ENCODE measurements around the gene NDUFB7.
"Not testable (repeated sequence)": the region's sequence is repeated elsewhere in the genome, so short reads cannot be mapped to it uniquely, and the experiment has no call there.

Gene NDUFB7

DNA sequence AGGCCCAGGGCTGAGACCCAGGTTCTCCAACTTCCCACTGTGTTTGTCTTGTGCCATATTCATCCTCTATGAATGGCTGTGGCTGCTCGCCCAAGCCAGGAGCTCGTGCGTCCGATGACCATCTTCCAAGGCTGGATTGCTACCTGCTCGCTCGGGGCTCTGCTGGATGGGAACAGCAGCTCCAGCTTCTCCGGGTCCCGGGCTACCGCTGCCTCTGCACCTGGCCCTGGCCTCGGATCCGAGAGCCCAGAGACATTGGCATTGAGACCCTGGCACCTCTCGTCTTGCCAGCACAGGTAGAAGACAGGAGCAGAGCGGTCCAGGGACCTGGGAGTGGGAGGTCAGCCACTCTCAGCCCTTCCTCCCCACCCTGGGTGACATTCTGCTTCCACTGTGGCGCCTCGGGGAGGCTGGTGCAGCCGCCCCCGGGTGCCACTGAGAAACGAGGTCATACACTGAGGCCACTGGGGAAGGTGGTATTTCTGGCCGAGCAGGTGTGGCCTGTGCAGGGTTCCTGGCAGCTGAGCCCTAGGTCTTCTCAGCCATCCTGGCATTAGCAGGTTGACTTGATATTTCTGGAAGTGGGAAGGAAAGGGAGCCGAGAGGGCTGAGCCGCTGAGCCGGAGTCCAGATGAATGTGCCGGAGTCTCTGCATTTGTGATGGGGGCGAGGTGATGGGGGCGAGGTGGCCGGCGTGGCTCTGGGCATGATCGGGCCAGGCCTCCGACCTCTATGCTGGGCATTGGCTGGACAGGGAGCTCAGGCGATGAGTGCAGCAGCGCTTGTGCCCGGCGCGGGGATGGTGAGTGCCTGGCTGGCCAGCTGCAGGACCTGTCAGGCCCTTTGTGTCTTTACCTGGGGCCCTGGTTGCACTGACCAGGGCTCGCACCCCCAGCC, 18.6 kb downstream of the NDUFB7 start:
- DNase-seq (ENCODE audit: low spot score): peak; percentile 15
- in situ Hi-C loops (cut with MboI; ENCODE audit: low sequenced_read_pairs, unreplicated experiment): loop anchor here (25.0 kb wide), 2 partner anchors 334 to 559 kb away; partner anchors contain the start of genes OR7A17 and SYDE1
- TF ChIP-seq CTCF (IDR thresholded peaks at IDR 0.05; ENCODE audit: borderline replicate concordance, control extremely low read depth, extremely low read depth, insufficient read depth, missing control alignments): no peak

- not testable (repeated sequence) for DNase-seq (ENCODE audit: low spot score)
- in situ Hi-C loops (cut with MboI; ENCODE audit: low sequenced_read_pairs, unreplicated experiment): loop anchor here (25.0 kb wide), 2 partner anchors 335 to 560 kb away; partner anchors contain the start of genes OR7A17 and SYDE1
Measured at GRCh38 chr19:14552006-14552360, 19.9 kb downstream of the NDUFB7 start.

GRCh38 chr19:14551134-14552005, 20.5 kb downstream of the NDUFB7 start:
- peak; percentile 4 for TF ChIP-seq CTCF (IDR thresholded peaks at IDR 0.05; ENCODE audit: borderline replicate concordance, control extremely low read depth, extremely low read depth, insufficient read depth, missing control alignments)
- in situ Hi-C loops (cut with MboI; ENCODE audit: low sequenced_read_pairs, unreplicated experiment): loop anchor here (25.0 kb wide), 2 partner anchors 336 to 561 kb away; partner anchors contain the start of genes OR7A17 and SYDE1
- DNase-seq (ENCODE audit: low spot score): peak; percentile 76

GRCh38 chr19:14550201-14550754, 21.6 kb downstream of the NDUFB7 start:
- in situ Hi-C loops (cut with MboI; ENCODE audit: low sequenced_read_pairs, unreplicated experiment): loop anchor here (25.0 kb wide), 2 partner anchors 337 to 562 kb away; partner anchors contain the start of genes OR7A17 and SYDE1
- peak; percentile 53 for DNase-seq (ENCODE audit: low spot score)
- no peak for TF ChIP-seq CTCF (IDR thresholded peaks at IDR 0.05; ENCODE audit: borderline replicate concordance, control extremely low read depth, extremely low read depth, insufficient read depth, missing control alignments)

GRCh38 chr19:14545716-14546082, 26.2 kb downstream of the NDUFB7 start:
- DNase-seq (ENCODE audit: low spot score): peak; percentile 21
- in situ Hi-C loops (cut with MboI; ENCODE audit: low sequenced_read_pairs, unreplicated experiment): no loop called here
- TF ChIP-seq CTCF (IDR thresholded peaks at IDR 0.05; ENCODE audit: borderline replicate concordance, control extremely low read depth, extremely low read depth, insufficient read depth, missing control alignments): no peak

GRCh38 chr19:14544977-14545715, 26.7 kb downstream of the NDUFB7 start:
- TF ChIP-seq CTCF (IDR thresholded peaks at IDR 0.05; ENCODE audit: borderline replicate concordance, control extremely low read depth, extremely low read depth, insufficient read depth, missing control alignments): no peak
- DNase-seq (ENCODE audit: low spot score): peak; percentile 11
- in situ Hi-C loops (cut with MboI; ENCODE audit: low sequenced_read_pairs, unreplicated experiment): no loop called here
